Measurements from ENCODE around the gene COPE. TPM values are rescaled to one million over a fixed set of nuclear protein-coding genes. Genes with fewer than 3 reads are reported as not detected.

The COPE gene
- total RNA-seq, 4 donors from 2014 or later: 97.3 to 164 (median 144) TPM

DNA sequence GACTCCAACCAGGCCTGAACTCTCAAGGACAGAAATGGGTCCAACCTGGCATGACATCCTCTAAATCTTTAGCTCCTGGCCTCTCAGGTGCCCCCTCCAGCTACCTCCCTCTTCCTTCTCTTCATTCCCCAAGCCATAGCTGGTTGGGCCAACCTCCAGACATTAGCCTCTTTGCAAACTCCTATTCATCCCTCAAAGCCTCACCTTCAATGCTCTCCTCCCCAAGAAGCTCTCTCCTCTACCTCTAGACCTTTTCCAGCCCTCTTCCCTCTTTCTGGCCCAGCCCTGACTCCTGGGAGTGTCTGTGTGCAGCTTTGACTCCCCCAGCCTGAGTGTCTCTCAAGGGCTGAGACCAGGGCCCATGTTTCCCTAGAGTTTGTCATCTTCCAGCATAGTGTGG lies 27.1 kb upstream of the COPE start:
- TF ChIP-seq, protein P1, sequence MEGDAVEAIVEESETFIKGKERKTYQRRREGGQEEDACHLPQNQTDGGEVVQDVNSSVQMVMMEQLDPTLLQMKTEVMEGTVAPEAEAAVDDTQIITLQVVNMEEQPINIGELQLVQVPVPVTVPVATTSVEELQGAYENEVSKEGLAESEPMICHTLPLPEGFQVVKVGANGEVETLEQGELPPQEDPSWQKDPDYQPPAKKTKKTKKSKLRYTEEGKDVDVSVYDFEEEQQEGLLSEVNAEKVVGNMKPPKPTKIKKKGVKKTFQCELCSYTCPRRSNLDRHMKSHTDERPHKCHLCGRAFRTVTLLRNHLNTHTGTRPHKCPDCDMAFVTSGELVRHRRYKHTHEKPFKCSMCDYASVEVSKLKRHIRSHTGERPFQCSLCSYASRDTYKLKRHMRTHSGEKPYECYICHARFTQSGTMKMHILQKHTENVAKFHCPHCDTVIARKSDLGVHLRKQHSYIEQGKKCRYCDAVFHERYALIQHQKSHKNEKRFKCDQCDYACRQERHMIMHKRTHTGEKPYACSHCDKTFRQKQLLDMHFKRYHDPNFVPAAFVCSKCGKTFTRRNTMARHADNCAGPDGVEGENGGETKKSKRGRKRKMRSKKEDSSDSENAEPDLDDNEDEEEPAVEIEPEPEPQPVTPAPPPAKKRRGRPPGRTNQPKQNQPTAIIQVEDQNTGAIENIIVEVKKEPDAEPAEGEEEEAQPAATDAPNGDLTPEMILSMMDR (IDR thresholded peaks at IDR 0.05; ENCODE audit: low read depth): no peak

DNA sequence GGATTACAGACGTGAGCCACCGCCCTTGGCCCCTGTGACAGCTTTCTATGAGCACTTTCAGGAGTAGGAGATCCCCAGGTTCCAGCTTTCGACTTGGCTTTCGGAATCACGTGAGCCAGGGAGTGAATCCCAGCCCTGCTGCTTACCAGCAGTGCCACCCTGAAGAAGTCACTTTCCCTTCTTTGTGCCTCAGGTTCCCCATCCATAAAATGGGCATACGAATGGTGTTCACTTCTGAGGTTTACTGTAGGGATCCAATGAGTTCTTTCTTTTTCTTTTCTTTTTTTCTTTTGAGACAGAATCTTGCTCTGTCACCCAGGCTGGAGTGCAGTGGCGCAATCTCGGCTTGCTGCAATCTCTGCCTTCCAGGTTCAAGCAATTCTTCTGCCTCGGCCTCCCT lies 26.1 kb upstream of the COPE start:
- TF ChIP-seq, protein P1 (IDR thresholded peaks at IDR 0.05; ENCODE audit: low read depth): no peak

DNA sequence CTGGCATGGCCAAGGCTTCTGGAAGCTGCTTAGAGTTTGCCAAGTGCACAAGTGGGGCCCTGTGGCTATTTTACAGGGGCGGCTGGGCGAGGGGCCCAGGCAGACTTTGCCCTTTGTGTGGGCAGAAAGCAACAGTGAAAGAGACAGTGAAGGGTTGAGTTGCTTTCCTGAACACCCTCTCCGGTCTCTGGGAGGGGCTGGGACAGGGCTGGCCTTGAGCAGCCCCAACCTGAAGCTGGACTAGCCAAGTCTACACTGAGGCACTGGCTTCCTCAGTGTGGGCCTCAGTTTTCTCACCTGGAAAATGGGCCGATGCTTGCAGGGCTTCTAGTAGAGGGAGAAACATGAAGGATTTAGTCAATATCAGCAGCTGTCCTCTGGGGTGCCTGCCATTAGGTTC lies 24.3 kb upstream of the COPE start:
- TF ChIP-seq, protein P1 (IDR thresholded peaks at IDR 0.05; ENCODE audit: low read depth): no peak

DNA sequence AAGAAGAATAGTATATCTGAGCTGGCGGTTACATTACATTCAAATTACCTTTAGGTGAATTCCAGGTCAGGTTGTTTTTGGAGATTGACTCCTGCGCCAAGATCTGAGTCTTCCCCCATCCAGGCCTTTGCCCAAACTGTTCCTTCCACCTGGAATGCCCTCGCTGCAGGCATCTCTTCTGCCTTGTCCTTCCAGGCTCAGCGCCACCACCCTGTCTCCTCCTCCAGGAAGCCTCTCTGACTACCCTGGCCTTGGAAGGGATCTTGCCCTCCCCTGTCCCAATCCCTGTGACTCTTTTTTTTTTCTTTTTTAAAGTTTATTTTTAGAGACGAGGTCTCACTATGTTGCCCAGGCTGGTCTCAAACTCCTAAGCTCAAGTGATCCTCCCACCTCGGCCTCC lies 23.5 kb upstream of the COPE start:
- TF ChIP-seq, protein P1 (IDR thresholded peaks at IDR 0.05; ENCODE audit: low read depth): no peak

DNA sequence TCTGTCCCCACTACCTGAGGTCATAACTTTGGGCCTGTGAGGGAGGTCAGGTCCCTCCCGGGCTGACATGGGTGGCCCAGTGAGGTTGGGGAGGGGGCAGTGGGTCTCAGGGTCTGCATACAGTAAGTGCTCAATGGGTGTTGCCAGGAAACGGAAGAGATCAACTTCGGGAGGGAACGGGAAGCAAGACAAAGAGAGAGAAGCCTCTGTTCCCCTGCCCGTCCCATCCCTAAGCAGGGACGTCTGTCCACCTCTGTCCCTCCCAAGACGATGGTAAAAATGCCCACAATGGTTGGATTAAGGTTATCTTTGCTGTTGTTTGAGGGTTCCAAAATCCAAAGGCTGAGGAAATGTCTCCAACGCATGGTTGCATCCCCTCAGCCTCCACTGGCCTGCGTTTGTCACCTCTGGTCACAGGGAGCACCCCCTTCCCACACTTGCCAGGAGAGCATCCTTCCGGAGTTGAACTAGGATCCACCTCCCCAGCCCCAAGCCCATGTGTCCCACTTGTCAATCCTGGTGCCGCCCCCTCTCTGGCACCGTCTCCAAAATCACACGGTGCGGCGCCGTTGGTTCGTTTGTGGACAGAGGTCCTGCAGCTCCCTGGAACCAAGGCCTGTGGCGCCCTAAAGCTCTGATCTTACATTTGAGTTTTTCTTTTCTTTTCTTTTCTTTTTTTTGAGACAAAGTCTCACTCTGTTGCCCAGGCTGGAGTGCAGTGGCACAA lies 22.6 kb upstream of the COPE start:
- TF ChIP-seq, protein P1 (IDR thresholded peaks at IDR 0.05; ENCODE audit: low read depth): no peak

DNA sequence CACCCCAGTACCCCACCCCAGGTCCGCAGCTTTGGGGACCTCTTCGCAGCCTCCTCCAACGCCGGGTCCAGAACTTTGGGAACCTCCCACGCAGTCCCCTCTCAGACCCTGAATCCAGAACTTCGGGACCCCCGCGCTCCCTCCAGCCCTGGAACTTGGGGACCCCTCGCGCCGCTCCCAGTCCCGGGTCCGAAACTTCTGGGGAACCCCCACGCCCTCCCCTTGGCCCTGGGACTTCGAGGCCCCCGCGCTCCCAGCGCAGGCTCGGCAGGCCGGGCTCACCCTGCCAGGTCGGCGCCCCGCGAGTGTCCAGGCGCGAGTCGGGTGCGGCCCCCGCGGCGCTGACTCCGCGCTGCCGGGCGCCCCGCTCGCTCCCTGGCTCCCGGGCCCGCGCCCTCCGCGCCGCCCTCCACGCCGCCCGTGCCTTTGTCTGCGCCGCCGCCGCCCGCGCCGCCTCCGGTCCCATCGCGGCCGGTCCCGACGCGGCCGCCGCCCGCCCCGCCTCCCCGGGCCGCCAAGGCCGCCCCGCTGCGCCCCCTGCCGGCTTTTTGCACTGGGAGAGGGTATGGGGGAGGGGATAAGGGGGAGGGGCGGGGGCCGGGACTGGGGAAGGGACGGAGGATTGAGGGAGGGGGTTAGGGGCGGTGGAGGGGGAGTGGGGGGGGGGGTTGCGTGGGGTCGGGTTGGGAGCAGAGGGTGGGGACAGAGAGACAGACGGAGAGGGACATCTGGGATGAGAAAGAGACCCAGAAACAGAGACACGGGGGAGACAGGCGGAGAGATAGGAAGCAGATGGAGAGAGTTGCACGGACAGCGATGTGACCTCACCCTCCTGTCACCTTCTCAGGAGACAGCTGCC lies 21.8 kb upstream of the COPE start, which contains the start of gene HOMER3:
TSS of gene HOMER3 (minus strand) at position 449 of the 859 bp plus-strand sequence. CDS start 2,235 bp downstream, outside the sequence.
- TF ChIP-seq, protein P1 (IDR thresholded peaks at IDR 0.05; ENCODE audit: low read depth): no peak

Data from subcutaneous adipose tissue (tissue), 4 donors.